Activated CD8-positive, alpha-beta memory T cell treated with anti-CD3 and anti-CD28 coated beads, Interleukin-2, amount 10 ng/mL, durations not matched to agents 7 days and 5 days (primary cell): ENCODE measurements around the gene ACRV1. TPM values are rescaled to one million over a fixed set of nuclear protein-coding genes. Genes with fewer than 3 reads are reported as not detected.
A peak's percentile ranks its signal among the peaks of the same experiment; 100 is the strongest.

Experiments used
- ATAC-seq: fragments of 150-1000 bp; cut with Tn5 transposase; one replicate; pipeline ENCODE4 v1.10.0; 2021; ENCODE audit warnings: moderate library complexity
- CTCF ChIA-PET: fragments of 350-600 bp; sonication (Branson Sonifier 250); formaldehyde crosslinking; loops from one replicate; lab custom pipeline; 2021; ENCODE audit warnings: antibody characterized with exemption; lab: Charles Lee
- DNase-seq: peaks from one replicate; pipeline ENCODE4 v3.0.0-alpha.2; 2020
- H3K27ac Mint-ChIP-seq: one replicate; pipeline ENCODE4 v1.8.0; 2021; ENCODE audit warnings: mild to moderate bottlenecking, mixed read lengths
- H3K27me3 Mint-ChIP-seq: one replicate; pipeline ENCODE4 v1.8.0; 2021; ENCODE audit warnings: mixed read lengths
- H3K36me3 Mint-ChIP-seq: one replicate; pipeline ENCODE4 v1.8.0; 2021; ENCODE audit warnings: mild to moderate bottlenecking, mixed read lengths
- H3K4me1 Mint-ChIP-seq: one replicate; pipeline ENCODE4 v1.8.0; 2021; ENCODE audit warnings: mixed read lengths
- H3K4me3 Mint-ChIP-seq: one replicate; pipeline ENCODE4 v1.8.0; 2021; ENCODE audit warnings: mild to moderate bottlenecking, moderate library complexity, mixed read lengths
- H3K9me3 Mint-ChIP-seq: one replicate; pipeline ENCODE4 v1.8.0; 2022; ENCODE audit warnings: low read depth, mixed read lengths
- total RNA-seq, 2 experiments: library from RNA; stranded (reverse); gene quantifications; one replicate each; pipeline ENCODE4 v1.2.3, GENCODE V29; 2021

The ACRV1 gene
- total RNA-seq, 2 experiments from 2014 or later = not detected

DNA sequence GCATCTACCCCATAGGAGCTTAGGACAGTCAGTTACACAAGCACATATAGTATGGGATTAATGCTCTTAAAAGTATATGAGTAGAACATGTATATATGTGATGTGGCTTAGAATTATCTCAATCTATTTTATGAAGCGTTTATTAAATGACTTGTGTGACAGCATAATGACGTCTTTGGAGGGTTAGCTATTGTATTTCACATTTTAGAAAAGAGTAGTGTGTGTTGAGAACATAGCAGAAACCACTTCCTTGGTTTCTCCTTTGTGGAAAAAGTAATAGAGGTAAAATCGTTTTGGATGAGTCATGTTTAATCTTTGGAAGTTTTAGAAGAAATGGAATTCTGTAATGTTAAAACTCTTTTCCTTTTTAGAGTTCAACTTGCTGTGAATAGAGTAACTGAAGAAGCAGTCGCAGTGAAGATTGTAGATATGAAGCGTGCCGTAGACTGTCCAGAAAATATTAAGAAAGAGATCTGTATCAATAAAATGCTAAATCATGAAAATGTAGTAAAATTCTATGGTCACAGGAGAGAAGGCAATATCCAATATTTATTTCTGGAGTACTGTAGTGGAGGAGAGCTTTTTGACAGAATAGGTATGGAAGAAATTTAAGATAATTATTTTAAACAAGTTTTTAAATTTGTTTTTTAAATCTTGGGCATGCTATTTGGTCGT, 53.3 kb downstream of the ACRV1 start:
- peaks cover 43% of the 10 kb centered on the region for H3K4me1 Mint-ChIP-seq
- H3K27me3 Mint-ChIP-seq = no peaks in the 10 kb centered on the region
- H3K9me3 Mint-ChIP-seq = no peaks in the 10 kb centered on the region
- H3K27ac Mint-ChIP-seq = peak overlapping the region; percentile 92
- peak overlapping the region; percentile 88 for H3K4me3 Mint-ChIP-seq
- CTCF ChIA-PET = interaction anchor here (0.6 to 2.9 kb wide), 6 partner anchors 10 to 260 kb away, joined by 3 to 15 read pairs (median 4); partner anchors contain the start of genes HYLS1 and STT3A
- peaks cover 35% of the 10 kb centered on the region for H3K36me3 Mint-ChIP-seq
- ATAC-seq (no peak), DNase-seq (no peak)

GRCh38 chr11:125626288-125626950, 54.2 kb downstream of the ACRV1 start:
- CTCF ChIA-PET = interaction anchor here (0.6 to 2.9 kb wide), 7 partner anchors 11 to 729 kb away, joined by 3 to 15 read pairs (median 4); partner anchors contain the start of genes HYLS1, ROBO4 and STT3A
- DNase-seq (peak; percentile 52), ATAC-seq (peak; percentile 28)
- no peaks in the 10 kb centered on the region for H3K9me3 Mint-ChIP-seq
- peak overlapping the region; percentile 88 for H3K4me3 Mint-ChIP-seq
- H3K4me1 Mint-ChIP-seq = peaks cover 41% of the 10 kb centered on the region
- no peaks in the 10 kb centered on the region for H3K27me3 Mint-ChIP-seq
- H3K27ac Mint-ChIP-seq = peak overlapping the region; percentile 92
- H3K36me3 Mint-ChIP-seq = peaks cover 41% of the 10 kb centered on the region

DNA sequence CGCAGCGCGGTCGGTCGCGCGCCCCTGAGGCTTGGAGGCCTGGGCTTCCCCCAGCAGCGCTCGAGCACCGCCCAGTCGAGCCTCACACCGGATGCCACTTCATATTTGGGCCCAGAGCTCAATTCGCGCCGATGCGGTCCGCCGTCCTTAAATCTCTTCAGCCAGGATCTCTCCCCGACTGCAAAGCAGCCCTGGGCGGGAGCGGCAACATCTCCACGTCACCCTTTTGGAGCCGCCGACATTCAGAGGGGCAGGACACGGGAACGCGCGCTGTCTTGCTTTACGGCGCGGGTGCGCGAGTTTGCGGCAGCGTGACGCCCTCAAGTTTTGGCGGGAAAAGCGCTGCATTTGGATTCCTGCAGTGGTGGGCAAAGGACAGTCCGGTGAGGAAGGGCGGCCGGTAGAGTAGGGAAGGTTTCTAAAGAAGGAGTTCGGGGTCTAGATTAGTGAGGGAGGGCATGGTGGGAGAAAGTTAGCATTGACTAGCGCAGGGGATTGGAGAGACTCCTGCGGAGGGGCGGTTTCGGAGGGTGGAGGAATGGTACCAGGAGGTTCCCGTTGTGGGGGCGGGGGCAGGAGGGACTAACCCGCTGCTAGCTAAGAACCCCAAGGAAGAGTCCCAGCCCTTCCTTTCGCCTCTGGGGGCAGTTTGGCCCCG, 54.9 kb downstream of the ACRV1 start:
- CTCF ChIA-PET = interaction anchor here (0.6 to 2.9 kb wide), 10 partner anchors 9 to 262 kb away, joined by 3 to 15 read pairs (median 4); partner anchors contain the start of genes HYLS1 and STT3A
- Mint-ChIP-seq H3K4me1 (peaks cover 36% of the 10 kb centered on the region), H3K27ac (peak overlapping the region; percentile 92), H3K36me3 (peaks cover 40% of the 10 kb centered on the region), H3K9me3 (no peaks in the 10 kb centered on the region), H3K4me3 (peak overlapping the region; percentile 88), H3K27me3 (no peaks in the 10 kb centered on the region)
- DNase-seq = peak; percentile 91
- peak; percentile 91 for ATAC-seq

DNA sequence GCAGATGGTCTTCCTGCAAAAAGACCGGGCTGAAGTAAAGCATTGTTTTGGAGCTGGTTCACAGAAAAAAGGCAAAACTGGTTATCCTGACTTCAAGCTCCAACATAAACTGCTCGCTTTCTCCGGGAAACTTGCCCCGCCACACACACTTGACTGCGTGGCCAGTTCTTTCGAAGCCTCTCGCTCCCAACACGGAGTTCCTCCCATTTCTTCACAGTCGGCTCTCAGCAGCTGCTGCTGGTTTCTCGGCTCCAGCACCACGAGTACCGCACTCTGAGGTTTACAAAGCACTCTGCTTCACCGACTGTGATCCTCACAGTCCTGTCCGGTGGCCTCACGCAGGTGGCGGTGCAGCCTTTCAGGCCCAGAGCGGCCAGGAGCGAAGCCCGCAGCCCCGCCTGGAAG, 55.4 kb downstream of the ACRV1 start:
- Mint-ChIP-seq H3K4me3 (peak overlapping the region; percentile 88), H3K4me1 (peaks cover 35% of the 10 kb centered on the region), H3K36me3 (peaks cover 42% of the 10 kb centered on the region), H3K27me3 (no peaks in the 10 kb centered on the region), H3K9me3 (no peaks in the 10 kb centered on the region), H3K27ac (peak overlapping the region; percentile 92)
- CTCF ChIA-PET = interaction anchor here (0.6 to 2.9 kb wide), 9 partner anchors 9 to 262 kb away, joined by 3 to 15 read pairs (median 4); partner anchors contain the start of genes HYLS1 and STT3A
- DNase-seq (no peak), ATAC-seq (no peak)

DNA sequence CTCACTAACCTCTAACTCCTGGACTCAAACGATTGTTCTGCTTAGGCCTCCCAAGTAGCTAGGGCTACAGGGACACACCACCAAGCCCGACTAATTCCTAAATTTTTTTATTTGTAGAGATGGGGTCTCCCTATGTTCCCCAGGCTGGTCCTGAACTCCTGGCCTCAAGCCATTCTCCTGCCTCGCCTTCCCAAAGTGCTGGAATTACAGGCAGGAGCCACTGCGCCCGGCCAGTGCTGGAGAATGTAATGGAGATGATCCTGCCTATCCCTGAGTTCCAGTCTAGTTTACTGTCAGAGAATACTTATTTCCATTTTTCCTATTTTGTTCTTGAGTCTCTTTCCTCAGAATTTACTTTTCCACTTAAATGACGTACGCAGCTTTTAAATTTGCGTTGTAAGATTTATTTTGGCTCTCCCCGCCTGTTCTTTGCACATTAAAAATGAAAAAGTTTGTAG, 55.9 kb downstream of the ACRV1 start, which contains the start of gene CHEK1:
TSS of gene CHEK1 (plus strand) at position 408 of the 458 bp plus-strand sequence. CDS start 1,606 bp downstream, outside the sequence.
- Mint-ChIP-seq H3K27ac (peak within 1 kb of the TSS; percentile 92), H3K9me3 (no peaks in the 10 kb centered on the region), H3K36me3 (peaks cover 42% of the 10 kb centered on the region), H3K4me3 (peak within 1 kb of the TSS; percentile 88), H3K27me3 (no peaks in the 10 kb centered on the region), H3K4me1 (peaks cover 33% of the 10 kb centered on the region)
- DNase-seq = no peak
- CTCF ChIA-PET = interaction anchor here (0.7 to 2.9 kb wide), 7 partner anchors 10 to 263 kb away, joined by 3 to 15 read pairs (median 4); partner anchors contain the start of genes HYLS1 and STT3A
- no peak for ATAC-seq

GRCh38 chr11:125623064-125623463, 57.6 kb downstream of the ACRV1 start:
- Mint-ChIP-seq H3K4me3 (no peak overlapping the region), H3K4me1 (peaks cover 24% of the 10 kb centered on the region), H3K9me3 (no peaks in the 10 kb centered on the region), H3K27ac (no peak overlapping the region), H3K36me3 (peaks cover 50% of the 10 kb centered on the region), H3K27me3 (no peaks in the 10 kb centered on the region)
- no peak for DNase-seq
- CTCF ChIA-PET = interaction anchor here (0.6 to 1.7 kb wide), 3 partner anchors 29 to 54 kb away, joined by 3 to 4 read pairs (median 3); partner anchors contain the start of genes EI24 and STT3A
- no peak for ATAC-seq

DNA sequence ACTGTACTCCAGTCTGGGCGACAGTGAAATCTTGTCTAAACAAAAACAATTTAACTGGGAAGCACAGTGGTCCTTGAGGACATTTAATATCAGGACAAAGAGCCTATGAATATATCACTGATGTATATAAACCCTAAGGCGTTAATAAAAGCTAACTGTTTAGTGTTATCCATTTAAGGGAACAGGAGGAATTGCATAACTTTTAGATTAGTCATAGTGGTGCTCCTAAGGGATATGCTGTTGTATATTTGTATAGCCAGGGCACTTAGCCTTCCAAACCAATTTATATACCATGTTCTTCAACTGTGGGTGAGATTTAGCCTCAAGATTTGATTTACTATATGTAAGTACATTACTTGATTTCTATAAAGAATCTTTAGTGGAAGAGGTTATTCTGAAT, 58.7 kb downstream of the ACRV1 start:
- Mint-ChIP-seq H3K27me3 (no peaks in the 10 kb centered on the region), H3K4me1 (peaks cover 14% of the 10 kb centered on the region), H3K9me3 (no peaks in the 10 kb centered on the region), H3K36me3 (peaks cover 43% of the 10 kb centered on the region), H3K27ac (no peak overlapping the region), H3K4me3 (no peak overlapping the region)
- no peak for ATAC-seq
- CTCF ChIA-PET = no interaction called here
- no peak for DNase-seq

Other genes starting within 250 kb of the ACRV1 start
- gene FEZ1, start 184.6 kb downstream of the ACRV1 start, total RNA-seq = 1 to 10 TPM; 1.1 to 9.0 TPM
- gene EI24, start 111.4 kb downstream of the ACRV1 start, total RNA-seq = 10 to 100 TPM; 29.0 to 44.1 TPM
- 100 to 1,000 TPM in 1 of 2 experiments, 10 to 100 TPM in 1; 82.9 to 128 TPM for gene STT3A, start 88.0 kb downstream of the ACRV1 start, total RNA-seq
- 100 to 1,000 TPM; 106 to 133 TPM for gene CHEK1, start 55.7 kb downstream of the ACRV1 start, total RNA-seq
- gene PATE1, start 65.4 kb upstream of the ACRV1 start, total RNA-seq = not detected
- not detected for gene PATE2, start 98.0 kb upstream of the ACRV1 start, total RNA-seq
- gene PATE3, start 107.3 kb upstream of the ACRV1 start, total RNA-seq = not detected
- gene PATE4, start 152.5 kb upstream of the ACRV1 start, total RNA-seq = not detected
- gene HYLS1, start 206.8 kb upstream of the ACRV1 start, total RNA-seq = 10 to 100 TPM in 1 of 2 experiments, 1 to 10 TPM in 1; 8.9 to 11.2 TPM
- gene PUS3, start 222.4 kb upstream of the ACRV1 start, total RNA-seq = 10 to 100 TPM; 11.0 to 13.1 TPM
- under 1 TPM in 1 of 2 experiments, not detected in 1; 0.50 TPM for gene DDX25, start 223.7 kb upstream of the ACRV1 start, total RNA-seq